ENCODE measurements around the gene OR51B5.

DNA sequence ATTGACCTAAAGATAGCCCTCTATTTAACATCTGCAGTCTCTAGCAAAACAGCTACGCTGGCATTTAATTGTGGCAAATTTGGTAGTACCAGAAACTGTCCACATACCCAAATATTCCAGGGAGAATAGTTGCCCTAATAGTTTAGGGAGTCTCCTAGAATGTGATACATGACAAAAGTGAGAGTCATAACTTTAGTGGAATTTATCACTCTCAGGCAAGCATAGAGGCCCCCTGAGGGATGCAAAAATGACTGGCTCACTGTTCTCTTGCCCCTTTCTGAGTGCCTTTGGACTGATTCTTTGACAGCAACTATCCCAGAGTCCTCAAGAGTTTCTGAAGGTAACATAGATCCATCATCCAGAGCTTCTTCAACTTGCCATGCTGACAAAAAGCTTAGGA is 39.3 kb downstream of the OR51B5 start:
- TF ChIP-seq CTCF (conservative IDR thresholded peaks at IDR 0.05; ENCODE audit: low read depth, low read length) = no peak
- no peak for TF ChIP-seq EZH2 (IDR thresholded peaks at IDR 0.05; ENCODE audit: low read length, unreplicated experiment)
- no peak for TF ChIP-seq EZH2phosphoT487 (IDR thresholded peaks at IDR 0.05; ENCODE audit: borderline replicate concordance, low read length)

Measured in PC-3 (cell line).